Spleen (tissue), 11 donors: Measurements from ENCODE around the gene METTL6. TPM values are rescaled to one million over a fixed set of nuclear protein-coding genes. Genes with fewer than 3 reads are reported as not detected.

Experiments used
- DNase-seq: peaks from one replicate; pipeline ENCODE4 v3.0.0-alpha.2; 2020
- H3K27ac ChIP-seq, 8 donors: fragments of 200-600 bp; sonication (generic) in 7 of 8; 1 replicate in 4 of 8; 2 replicates in 4 of 8; pipeline versions ENCODE4 v1.5.0 to v1.8.0; 2016 to 2021; ENCODE audit warnings: inconsistent platforms in 4 of 8, mild to moderate bottlenecking in 4 of 8, moderate library complexity in 1 of 8
- H3K27me3 ChIP-seq, 7 donors: fragments of 200-600 bp; sonication (generic) in 6 of 7; replicated peaks in 1 of 7; 1 replicate in 4 of 7; 2 replicates in 3 of 7; pipeline versions ENCODE4 v1.5.0 to v1.8.0; 2016 to 2021; ENCODE audit warnings: inconsistent platforms in 3 of 7, mild to moderate bottlenecking in 1 of 7
- H3K36me3 ChIP-seq, 6 donors: fragments of 200-600 bp; sonication (generic) in 5 of 6; 1 replicate in 4 of 6; 2 replicates in 2 of 6; pipeline versions ENCODE4 v1.5.0 to v1.8.0; 2016 to 2021; ENCODE audit warnings: inconsistent platforms in 2 of 6
- H3K4me1 ChIP-seq, 6 donors: fragments of 200-600 bp; sonication (generic) in 5 of 6; 1 replicate in 3 of 6; 2 replicates in 3 of 6; pipeline versions ENCODE4 v1.5.0 to v1.8.0; 2016 to 2021; ENCODE audit warnings: inconsistent platforms in 3 of 6
- H3K4me3 ChIP-seq, 8 donors: fragments of 200-600 bp; sonication (generic) in 7 of 8; 1 replicate in 4 of 8; 2 replicates in 4 of 8; pipeline versions ENCODE4 v1.5.0 to v1.8.0; 2016 to 2021; ENCODE audit warnings: inconsistent platforms in 4 of 8, mild to moderate bottlenecking in 4 of 8, moderate library complexity in 2 of 8
- H3K9me3 ChIP-seq, 8 donors: fragments of 200-600 bp; sonication (generic) in 7 of 8; 1 replicate in 4 of 8; 2 replicates in 4 of 8; pipeline versions ENCODE4 v1.5.0 to v1.8.0; 2016 to 2021; ENCODE audit warnings: inconsistent platforms in 4 of 8
- CTCF ChIP-seq, 11 experiments: fragments of 200-600 bp in 7 of 11; fragments of 450-650 bp in 4 of 11; sonication (generic) in 4 of 11; IDR thresholded peaks in 8 of 11; conservative IDR thresholded peaks in 3 of 11; 1 replicate in 7 of 11; 2 replicates in 4 of 11; pipeline versions ENCODE4 v1.4.0 to v1.8.0; 2016 to 2021; ENCODE audit warnings: antibody characterized with exemption in 11 of 11, inconsistent platforms in 4 of 11, mild to moderate bottlenecking in 1 of 11
- POLR2A ChIP-seq, 3 donors: fragments of 450-650 bp; IDR thresholded peaks; one replicate each; pipeline ENCODE4 v1.5.1; 2017; ENCODE audit warnings: antibody characterized with exemption in 3 of 3, mild to moderate bottlenecking in 1 of 3
- POLR2AphosphoS5 ChIP-seq, 3 donors: sonication (generic); formaldehyde crosslinking; IDR thresholded peaks; one replicate each; pipeline ENCODE4 v1.5.1; 2017; ENCODE audit warnings: antibody characterized with exemption in 3 of 3
- WGBS, 5 donors: extraction: QIAGEN DNeasy Blood & Tissue Kit in 3 of 5; methylation state at CpG; one replicate each; pipeline versions ENCODE4 v1.1.5 to v1.1.7; 2013 to 2018; 5-methylcytosine and 5-hydroxymethylcytosine counted together
- intact Hi-C: fragments of 100-400 bp; cut with DNase I; formaldehyde crosslinking; loops from one replicate; pipeline ENCODE4 v1.15.0; 2023; ENCODE audit warnings: low total_unique reads
- polyA plus RNA-seq, 3 donors: library from polyadenylated mRNA; stranded (reverse); fragments of 200-250 nt; gene quantifications; one replicate each; pipeline ENCODE4 v1.2.1, GENCODE V29; 2013
- total RNA-seq, 7 donors: library from RNA; depleted of rRNA in 3 of 7; stranded (reverse); fragments of >200 nt in 3 of 7; fragmentation: NEBNext Ultra II Directional in 4 of 7; extraction: Animal tissue kit (Norgen Biotek cat#: 25700) in 4 of 7; gene quantifications; one replicate each; pipeline versions ENCODE4 v1.1.0 to v1.2.1, GENCODE V29; 2016 to 2021
- donor health status: healthy with polysubstance abuse.
- donor health status: DM: no; HTN: no; CAD: no; lungs with moderate emphysema.
- donor health status: DM: no; HTN: no; CAD: no.
- donor health status: Bipolar disorder and iron deficiency.
- donor health status: healthy.
- donor health status: DM: no; HTN: no; CAD: no.
- donor health status: DM: yes; HTN: yes; CAD: no.

METTL6 gene
- total and polyA plus RNA-seq, 10 donors, result 6.4 to 18.8 (median 14.2) TPM

GRCh38 chr3:15453501-15453900 lies 26.2 kb upstream of the METTL6 start:
- peaks cover 0 to 18% (median 0%) of the 10 kb centered on the region in 6 donors for H3K36me3 ChIP-seq
- WGBS, 5 donors, result 81 to 96% (median 90%) methylated on average over 8 of the region's 8 CpGs
- no peaks in the 10 kb centered on the region for H3K9me3 ChIP-seq
- H3K4me1 ChIP-seq, result no peaks in the 10 kb centered on the region
- H3K27ac ChIP-seq, result no peak overlapping the region
- intact Hi-C loops, result no loop called here
- no peaks in the 10 kb centered on the region for H3K27me3 ChIP-seq
- no peak overlapping the region for H3K4me3 ChIP-seq
- TF ChIP-seq POLR2AphosphoS5 (IDR thresholded peaks at IDR 0.05), result no peak
- no peak for TF ChIP-seq CTCF (IDR thresholded peaks at IDR 0.05 in 8 of 11, conservative IDR thresholded peaks at IDR 0.05 in 3 of 11)
- TF ChIP-seq POLR2A (IDR thresholded peaks at IDR 0.05), result no peak
- no peak for DNase-seq

GRCh38 chr3:15452961-15453360 lies 25.6 kb upstream of the METTL6 start:
- H3K27me3 ChIP-seq, result no peaks in the 10 kb centered on the region
- no peak overlapping the region for H3K4me3 ChIP-seq
- no peak for DNase-seq
- H3K9me3 ChIP-seq, result no peaks in the 10 kb centered on the region
- H3K36me3 ChIP-seq, result peaks cover 0 to 18% (median 0%) of the 10 kb centered on the region in 6 donors
- intact Hi-C loops, result no loop called here
- no peak overlapping the region for H3K27ac ChIP-seq
- WGBS, 5 donors, result 91 to 97% (median 94%) methylated on average over 5 of the region's 5 CpGs
- H3K4me1 ChIP-seq, result no peaks in the 10 kb centered on the region
- TF ChIP-seq POLR2A (IDR thresholded peaks at IDR 0.05) (no peak), POLR2AphosphoS5 (IDR thresholded peaks at IDR 0.05) (no peak), CTCF (IDR thresholded peaks at IDR 0.05 in 8 of 11, conservative IDR thresholded peaks at IDR 0.05 in 3 of 11) (no peak)

GRCh38 chr3:15452156-15452555 lies 24.8 kb upstream of the METTL6 start:
- TF ChIP-seq POLR2A (IDR thresholded peaks at IDR 0.05) (no peak), POLR2AphosphoS5 (IDR thresholded peaks at IDR 0.05) (no peak), CTCF (IDR thresholded peaks at IDR 0.05 in 8 of 11, conservative IDR thresholded peaks at IDR 0.05 in 3 of 11) (no peak)
- H3K36me3 ChIP-seq, result peaks cover 0 to 18% (median 0%) of the 10 kb centered on the region in 6 donors
- WGBS, 5 donors, result 81 to 95% (median 87%) methylated on average over 7 to 9 of the region's 9 CpGs

GRCh38 chr3:15451216-15452113 lies 24.1 kb upstream of the METTL6 start:
- Histone ChIP-seq H3K27me3 (no peaks in the 10 kb centered on the region), H3K4me1 (no peaks in the 10 kb centered on the region), H3K36me3 (peaks cover 0 to 18% (median 0%) of the 10 kb centered on the region in 6 donors), H3K9me3 (no peaks in the 10 kb centered on the region), H3K4me3 (no peak overlapping the region), H3K27ac (no peak overlapping the region)
- intact Hi-C loops, result no loop called here
- no peak for DNase-seq
- 86 to 94% (median 90%) methylated on average over 18 of the region's 18 CpGs for WGBS, 5 donors
- no peak for TF ChIP-seq CTCF (IDR thresholded peaks at IDR 0.05 in 8 of 11, conservative IDR thresholded peaks at IDR 0.05 in 3 of 11)
- TF ChIP-seq POLR2AphosphoS5 (IDR thresholded peaks at IDR 0.05), result no peak
- TF ChIP-seq POLR2A (IDR thresholded peaks at IDR 0.05), result no peak

More at GRCh38 chr3:15452156-15452555, 24.8 kb upstream of the METTL6 start:
- no peak overlapping the region for H3K4me3 ChIP-seq
- no peaks in the 10 kb centered on the region for H3K4me1 ChIP-seq
- no peak for DNase-seq
- no peaks in the 10 kb centered on the region for H3K9me3 ChIP-seq
- H3K27ac ChIP-seq, result no peak overlapping the region
- H3K27me3 ChIP-seq, result no peaks in the 10 kb centered on the region
- intact Hi-C loops, result no loop called here
